Lower lobe of right lung (tissue), 2 donors: ENCODE data around the gene ALG11. TPM values are rescaled to one million over a fixed set of nuclear protein-coding genes. Genes with fewer than 3 reads are reported as not detected.

Source experiments
- ATAC-seq, 2 donors: fragments of 200-7000 bp; cut with Tn5 transposase; one replicate each; pipeline ENCODE4 v1.9.1; 2020 to 2022; ENCODE audit warnings: mild to moderate bottlenecking in 2 of 2, moderate library complexity in 2 of 2
- DNase-seq: peaks from one replicate; pipeline ENCODE4 v3.0.0-alpha.2; 2020
- H3K27ac ChIP-seq: fragments of 200-600 bp; one replicate; pipeline ENCODE4 v1.8.0; 2022
- H3K27me3 ChIP-seq: fragments of 200-600 bp; one replicate; pipeline ENCODE4 v1.8.0; 2022; ENCODE audit warnings: low read depth
- H3K36me3 ChIP-seq: fragments of 200-600 bp; one replicate; pipeline ENCODE4 v1.8.0; 2022; ENCODE audit warnings: mild to moderate bottlenecking
- H3K4me1 ChIP-seq: fragments of 200-600 bp; one replicate; pipeline ENCODE4 v1.8.0; 2022
- H3K4me3 ChIP-seq: fragments of 200-600 bp; one replicate; pipeline ENCODE4 v1.8.0; 2022; ENCODE audit warnings: mild to moderate bottlenecking
- H3K9me3 ChIP-seq: fragments of 200-600 bp; one replicate; pipeline ENCODE4 v1.8.0; 2022
- CTCF ChIP-seq: fragments of 200-600 bp; IDR thresholded peaks from one replicate; pipeline ENCODE4 v1.8.0; 2022; ENCODE audit warnings: antibody characterized with exemption, mild to moderate bottlenecking
- intact Hi-C: fragments of 100-400 bp; cut with DNase I; formaldehyde crosslinking; loops from one replicate; pipeline ENCODE4 v1.11.0; 2022
- total RNA-seq: library from RNA; stranded (reverse); fragmentation: NEBNext Ultra II Directional; extraction: Animal tissue kit (Norgen Biotek cat#: 25700); gene quantifications from one replicate; pipeline ENCODE4 v1.2.1, GENCODE V29; 2021
- donor health status: DM: no; HTN: yes; CAD: no; lungs with severe emphysema.

ALG11 gene
- total RNA-seq, 1 donor from 2014 or later = 34.5 TPM

- ATAC-seq = peak; percentile 48 to 54
- H3K36me3 ChIP-seq = no peaks in the 10 kb centered on the region
- intact Hi-C loops = no loop called here
- no peak for DNase-seq
- peak; percentile 19 for TF ChIP-seq CTCF
- no peaks in the 10 kb centered on the region for H3K9me3 ChIP-seq
- H3K27ac ChIP-seq = peak within 1 kb of the TSS; percentile 73
- peaks cover 17% of the 10 kb centered on the region for H3K4me1 ChIP-seq
- peaks cover 4% of the 10 kb centered on the region for H3K27me3 ChIP-seq
- H3K4me3 ChIP-seq = peak within 1 kb of the TSS; percentile 74
These were observed 1.1 kb upstream of the ALG11 start, which contains the start of gene ATP7B for GRCh38 chr13:52010890-52011631. ATP7B (minus strand) TSS chr13:52011450; CDS start chr13:52011337, 113 bp downstream.

- Histone ChIP-seq H3K36me3 (peaks cover 9% of the 10 kb centered on the region), H3K27me3 (peaks cover 4% of the 10 kb centered on the region), H3K9me3 (no peaks in the 10 kb centered on the region), H3K27ac (peak overlapping the region; percentile 73), H3K4me1 (peaks cover 17% of the 10 kb centered on the region), H3K4me3 (peak overlapping the region; percentile 74)
- no peak for TF ChIP-seq CTCF
- intact Hi-C loops = no loop called here
- ATAC-seq (no peak), DNase-seq (no peak)
These were observed 276 bp downstream of the ALG11 start for GRCh38 chr13:52012512-52012836.

- DNase-seq (no peak), ATAC-seq (no peak)
- intact Hi-C loops = no loop called here
These were observed 4.1 kb downstream of the ALG11 start for GRCh38 chr13:52016296-52016695.

GRCh38 chr13:52020191-52020590 lies 8.0 kb downstream of the ALG11 start:
- DNase-seq = no peak
- Histone ChIP-seq H3K27ac (no peak overlapping the region), H3K4me1 (peaks cover 1% of the 10 kb centered on the region), H3K36me3 (peaks cover 78% of the 10 kb centered on the region), H3K9me3 (no peaks in the 10 kb centered on the region), H3K27me3 (no peaks in the 10 kb centered on the region), H3K4me3 (no peak overlapping the region)
- TF ChIP-seq CTCF = no peak
- ATAC-seq = no peak
- intact Hi-C loops = no loop called here

More at GRCh38 chr13:52016296-52016695, 4.1 kb downstream of the ALG11 start:
- peaks cover 17% of the 10 kb centered on the region for H3K4me1 ChIP-seq
- no peak overlapping the region for H3K27ac ChIP-seq
- no peak for TF ChIP-seq CTCF
- no peaks in the 10 kb centered on the region for H3K9me3 ChIP-seq
- no peak overlapping the region for H3K4me3 ChIP-seq
- H3K27me3 ChIP-seq = no peaks in the 10 kb centered on the region
- H3K36me3 ChIP-seq = peaks cover 41% of the 10 kb centered on the region

GRCh38 chr13:52022356-52022755 lies 10.2 kb downstream of the ALG11 start:
- Histone ChIP-seq H3K4me1 (peaks cover 17% of the 10 kb centered on the region), H3K4me3 (no peak overlapping the region), H3K27me3 (no peaks in the 10 kb centered on the region), H3K27ac (no peak overlapping the region), H3K36me3 (peaks cover 78% of the 10 kb centered on the region), H3K9me3 (no peaks in the 10 kb centered on the region)
- ATAC-seq (no peak), DNase-seq (no peak)
- no peak for TF ChIP-seq CTCF
- intact Hi-C loops = no loop called here
